ENCODE data around the gene PPP1R17.

The PPP1R17 gene

DNA sequence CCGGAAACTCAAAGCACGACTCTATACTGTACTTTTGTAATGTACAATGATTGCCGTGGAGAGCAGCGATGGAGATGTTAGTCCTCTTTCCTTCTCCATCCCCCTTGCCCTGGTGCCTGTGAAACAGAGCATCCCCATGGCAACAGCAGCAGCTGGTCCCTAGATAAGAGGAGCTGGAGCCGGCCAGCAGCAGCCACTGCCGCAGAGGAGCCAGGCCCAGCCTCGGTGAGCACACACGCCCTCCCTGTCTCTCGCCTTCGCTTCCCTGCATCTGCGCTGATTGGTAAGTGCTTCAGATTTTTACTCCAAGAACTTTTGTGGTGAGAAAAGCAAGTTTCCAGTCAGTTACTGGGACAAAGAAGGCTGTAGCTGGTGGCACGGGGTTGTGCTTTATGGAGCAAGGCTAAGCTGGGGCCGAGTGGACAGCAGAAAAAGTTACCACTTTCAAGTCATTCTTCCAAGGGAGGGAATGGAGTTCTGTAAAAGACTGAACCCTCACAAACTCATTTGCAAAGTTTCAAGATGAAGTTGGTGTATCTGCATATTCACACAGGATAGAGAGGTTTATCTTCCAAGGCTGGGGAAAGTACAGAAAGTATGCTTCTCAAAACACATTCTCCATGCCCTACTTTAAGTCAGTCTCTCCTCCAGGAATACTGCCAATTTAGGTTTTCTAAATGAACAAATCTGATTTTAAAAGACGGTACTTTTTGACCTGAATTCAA, at the start of gene PPP1R17:
TSS of gene PPP1R17 (plus strand) at position 192 of the 725 bp plus-strand sequence. CDS start 5,227 bp downstream, outside the sequence.
- peak; percentile 45 for DNase-seq

- no peak for DNase-seq
Measured at GRCh38 chr7:31640381-31640780, 46.6 kb upstream of the PPP1R17 start.

GRCh38 chr7:31642681-31643115, 44.3 kb upstream of the PPP1R17 start:
- DNase-seq, result no peak

DNA sequence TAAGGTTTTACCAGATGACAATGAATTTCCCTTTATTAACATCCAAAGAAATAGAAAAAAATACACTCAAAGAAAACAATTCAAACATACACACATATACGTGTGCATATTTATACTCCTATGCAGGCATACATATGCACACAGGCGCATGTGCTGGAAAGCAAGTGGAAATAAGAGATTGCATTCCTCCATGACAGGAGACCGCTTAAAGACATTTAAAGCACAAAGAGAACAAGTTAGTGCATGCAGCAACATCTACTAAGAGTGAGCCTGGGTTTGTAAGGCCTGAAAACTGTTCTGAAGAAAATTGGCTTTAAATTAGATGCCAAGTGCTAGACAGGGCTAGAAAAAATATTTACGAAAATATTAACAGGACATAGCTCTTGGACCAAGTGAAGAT, 40.1 kb upstream of the PPP1R17 start:
- DNase-seq, result no peak

DNA sequence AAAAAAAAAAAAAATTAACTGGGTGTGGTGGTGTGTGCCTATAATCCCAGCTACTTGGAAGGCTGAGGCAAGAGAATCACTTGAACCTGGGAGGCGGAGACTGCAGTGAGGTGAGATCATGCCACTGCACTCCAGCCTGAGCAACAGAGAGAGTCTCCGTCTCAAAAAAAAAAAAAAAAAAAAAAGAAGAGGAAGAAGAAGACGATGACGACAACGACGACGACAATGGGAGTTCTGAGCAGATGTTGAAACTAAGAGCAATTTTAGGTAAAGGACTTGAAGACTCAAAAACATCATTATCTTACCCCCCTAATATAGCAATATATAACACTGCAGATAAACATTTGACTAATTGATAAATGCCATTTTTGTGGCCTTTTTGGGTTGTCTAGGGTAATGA, 39.5 kb upstream of the PPP1R17 start:
- no peak for DNase-seq

- DNase-seq, result no peak
Measured at GRCh38 chr7:31648288-31648687, 38.7 kb upstream of the PPP1R17 start.

GRCh38 chr7:31648880-31649279, 38.1 kb upstream of the PPP1R17 start:
- DNase-seq, result no peak

GRCh38 chr7:31651234-31652062, 35.6 kb upstream of the PPP1R17 start:
- no peak for DNase-seq

DNA sequence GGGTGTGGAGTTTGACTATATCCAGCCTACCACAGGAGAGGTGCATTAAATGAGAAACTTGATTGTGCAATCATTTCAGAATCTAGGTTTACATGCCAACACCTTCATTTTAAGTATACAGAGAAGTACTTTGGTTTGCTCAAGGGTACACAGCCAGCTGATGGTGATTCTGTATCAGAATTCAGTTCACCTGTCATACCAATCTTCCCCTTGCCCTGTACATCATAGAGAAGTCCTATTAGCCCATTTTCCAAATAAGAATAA, 35.0 kb upstream of the PPP1R17 start:
- no peak for DNase-seq

GRCh38 chr7:31663072-31663471, 23.9 kb upstream of the PPP1R17 start:
- DNase-seq, result no peak

GRCh38 chr7:31664890-31665289, 22.1 kb upstream of the PPP1R17 start:
- DNase-seq, result no peak

DNA sequence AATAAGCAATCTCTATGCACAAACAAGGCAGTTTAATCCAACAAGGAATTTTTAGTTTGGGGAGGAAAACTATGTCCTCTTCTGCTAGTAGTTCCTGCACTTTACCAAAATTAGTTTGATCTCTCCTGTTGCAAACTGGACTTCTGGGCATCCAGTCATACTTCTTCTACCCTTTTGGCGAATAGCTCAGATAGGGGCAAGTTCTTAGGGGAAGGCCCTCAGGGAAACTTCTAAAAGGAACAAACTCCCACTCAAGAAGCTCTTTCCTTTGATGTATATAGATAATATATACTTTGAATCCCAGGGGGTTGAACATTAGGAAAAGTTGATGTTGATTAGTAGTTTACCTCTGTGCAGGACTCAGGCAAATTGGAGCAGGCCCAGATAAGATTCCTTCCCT, 21.5 kb upstream of the PPP1R17 start:
- no peak for DNase-seq

- DNase-seq, result no peak
Measured at GRCh38 chr7:31669461-31669860, 17.6 kb upstream of the PPP1R17 start.

- no peak for DNase-seq
Measured at GRCh38 chr7:31679574-31680305, 7.3 kb upstream of the PPP1R17 start.

DNA sequence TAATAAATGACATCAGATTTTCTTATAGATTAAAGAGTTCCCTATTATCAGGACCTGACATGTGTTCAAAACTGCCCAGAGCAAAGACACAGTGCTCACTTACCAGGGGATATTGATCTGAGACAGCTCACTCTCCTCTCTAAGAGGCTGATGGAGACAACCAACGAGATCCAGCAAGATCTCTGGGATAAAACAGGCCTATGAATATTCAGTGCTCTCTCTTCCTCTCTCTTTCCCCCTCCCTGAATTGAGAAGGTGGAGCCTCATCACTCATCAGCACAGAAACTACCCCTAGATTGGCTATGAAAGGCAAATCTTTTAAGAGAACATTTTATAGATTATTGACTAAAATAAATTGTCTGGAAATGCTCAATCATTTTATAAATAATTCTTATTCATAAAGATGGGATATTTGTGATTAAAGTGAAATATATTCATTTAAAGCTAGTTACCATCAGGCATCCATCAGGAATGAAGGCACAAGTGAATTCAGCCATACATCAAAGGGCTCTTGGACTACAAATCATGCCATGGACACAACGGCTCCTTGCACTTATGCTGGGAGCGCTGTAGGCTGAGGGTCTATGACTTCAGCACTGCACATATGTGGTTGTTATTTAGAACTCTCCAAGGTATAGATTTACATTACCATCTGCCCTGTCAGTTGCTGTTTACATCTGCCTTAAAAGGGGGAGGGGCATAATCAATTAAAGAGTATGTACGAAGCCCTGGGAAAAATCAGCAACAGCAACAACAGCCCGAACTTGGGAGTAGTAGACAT, 3.4 kb upstream of the PPP1R17 start:
- no peak for DNase-seq

GRCh38 chr7:31688372-31688771, 1.4 kb downstream of the PPP1R17 start:
- DNase-seq, result no peak

- no peak for DNase-seq
Measured at GRCh38 chr7:31688996-31689395, 2.0 kb downstream of the PPP1R17 start.

GRCh38 chr7:31690935-31691334, 3.9 kb downstream of the PPP1R17 start:
- no peak for DNase-seq

DNA sequence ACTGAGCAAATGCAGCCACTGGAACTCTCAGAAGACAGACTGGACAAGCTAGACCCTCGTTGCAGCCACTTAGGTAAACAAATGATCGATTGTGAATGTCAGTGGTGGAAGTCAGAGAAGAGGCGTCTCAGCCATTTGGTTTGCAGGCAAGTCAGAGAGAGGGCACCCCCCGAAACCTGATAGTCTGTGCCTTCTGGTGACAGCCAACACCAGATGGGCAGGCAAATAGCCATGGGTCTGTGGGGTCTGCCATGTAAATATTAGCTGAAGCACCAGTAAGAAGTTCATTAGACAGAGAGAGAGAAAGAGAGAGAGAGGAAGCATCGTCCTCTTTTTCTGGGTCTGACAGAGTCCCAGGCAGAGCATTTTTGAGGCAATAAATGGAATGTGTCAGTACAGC, 5.4 kb downstream of the PPP1R17 start:
- no peak for DNase-seq

- DNase-seq, result no peak
Measured at GRCh38 chr7:31692871-31693270, 5.9 kb downstream of the PPP1R17 start.

DNA sequence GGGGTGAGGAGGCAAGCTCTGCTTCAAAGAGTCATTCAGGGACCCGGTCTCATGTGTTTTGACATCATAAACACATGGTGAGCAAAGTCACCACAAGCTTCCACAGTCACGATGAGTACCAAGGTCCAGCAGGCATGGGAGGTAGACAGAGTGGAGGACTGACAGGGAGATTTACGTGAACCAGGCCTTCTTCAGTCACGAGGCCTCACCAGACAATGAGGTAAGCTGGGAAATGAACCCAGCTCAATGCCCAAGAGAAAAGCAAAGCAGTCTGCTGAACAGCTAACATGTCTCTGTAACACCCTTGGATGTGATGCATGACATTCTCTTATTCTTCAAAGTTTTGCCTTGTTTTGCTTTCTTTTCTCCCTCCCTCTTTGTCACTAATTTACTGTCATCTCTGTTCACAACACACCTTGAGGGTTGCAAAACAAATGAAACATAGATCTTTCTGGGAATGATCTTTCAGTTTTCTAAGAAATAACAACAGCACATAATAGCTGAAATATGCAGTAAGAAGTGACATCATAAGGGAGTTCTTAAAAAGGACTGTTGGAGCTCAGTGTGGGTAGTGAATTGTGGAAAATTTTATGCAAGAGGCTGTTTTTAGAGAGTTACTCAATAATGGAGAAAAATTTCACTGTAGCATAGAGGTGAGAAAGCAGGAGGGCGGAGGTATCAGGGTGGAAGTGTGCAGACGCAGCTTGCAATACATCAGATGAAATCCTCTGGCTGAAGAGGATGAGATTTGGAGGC, 9.0 kb downstream of the PPP1R17 start:
- no peak for DNase-seq

DNA sequence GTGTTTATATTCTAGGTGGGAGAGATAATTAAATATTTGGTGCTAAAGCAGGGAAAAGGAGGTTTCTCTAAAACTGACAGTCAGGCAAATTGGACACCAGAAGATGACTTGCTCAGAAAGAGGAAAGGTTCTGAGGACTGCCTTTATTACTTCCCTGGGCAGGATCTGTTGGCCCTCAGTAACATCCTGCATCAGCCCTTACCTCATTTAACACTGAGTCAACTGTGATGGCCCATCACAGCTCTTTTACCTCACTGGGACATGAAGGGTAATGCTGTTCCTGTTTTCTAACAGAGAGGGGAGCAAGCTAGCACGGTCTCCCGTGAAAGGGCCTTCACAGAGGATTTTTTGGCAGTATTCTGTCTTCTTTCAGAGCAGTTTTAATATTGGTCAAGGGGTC, 12.0 kb downstream of the PPP1R17 start:
- no peak for DNase-seq
